ENCODE results near the gene ZNF665. TPM values are rescaled to one million over a fixed set of nuclear protein-coding genes. Genes with fewer than 3 reads are reported as not detected.

Gene ZNF665
- total and polyA plus RNA-seq, 2 donors (not counting 3 experiments of a cell fraction or from before 2014, with no cell fraction given): 1.3 to 2.1 TPM

GRCh38 chr19:53182202-53182601 is 11.0 kb downstream of the ZNF665 start:
- Histone ChIP-seq H3K27ac (ENCODE audit: insufficient read depth, low read depth, low read length) (no peak overlapping the region), H3K4me1 (ENCODE audit: control insufficient read depth, extremely low read depth, insufficient read depth, low read length) (no peaks in the 10 kb centered on the region), H3K9ac (replicated peaks; ENCODE audit: extremely low read depth, insufficient read depth, low read length) (no peak overlapping the region), H4K20me1 (replicated peaks; ENCODE audit: control insufficient read depth, extremely low read depth, insufficient read depth, low read length) (no peaks in the 10 kb centered on the region), H2AFZ (ENCODE audit: low read depth, low read length) (no peak overlapping the region), H3K4me2 (ENCODE audit: insufficient read depth, low read length) (no peak overlapping the region), H3K4me3 (replicated peaks in 1 of 3; ENCODE audit: insufficient read depth in 1 of 3, low read depth in 1 of 3, low read length in 3 of 3) (no peak overlapping the region), H3K27me3 (ENCODE audit: control insufficient read depth in 2 of 2, insufficient read depth in 2 of 2, low read length in 2 of 2) (no peaks in the 10 kb centered on the region), H3K79me2 (ENCODE audit: control insufficient read depth, insufficient read depth, low read length) (no peaks in the 10 kb centered on the region), H3K9me1 (replicated peaks; ENCODE audit: control insufficient read depth, extremely low read depth, insufficient read depth, low read length) (no peaks in the 10 kb centered on the region), H3K36me3 (ENCODE audit: control insufficient read depth in 2 of 2, extremely low read depth in 1 of 2, insufficient read depth in 2 of 2, low read length in 2 of 2) (no peaks in the 10 kb centered on the region), H3K9me3 (replicated peaks; ENCODE audit: control insufficient read depth, insufficient read depth, low read length) (no peaks in the 10 kb centered on the region)
- intact Hi-C loops (cut with micrococcal nuclease): no loop called here
- BruUV-seq (replicated peaks): no TSS peak
- ChIA-PET CTCF (interaction anchor here (6.2 kb wide), 1 partner anchor 105 kb away, joined by 26 read pairs; no protein-coding TSS in a partner anchor), POLR2A (no interaction called here)
- DNase-seq (ENCODE audit: low read depth, low spot score) (no peak), FAIRE-seq (no peak)
- TF ChIP-seq, protein P1, sequence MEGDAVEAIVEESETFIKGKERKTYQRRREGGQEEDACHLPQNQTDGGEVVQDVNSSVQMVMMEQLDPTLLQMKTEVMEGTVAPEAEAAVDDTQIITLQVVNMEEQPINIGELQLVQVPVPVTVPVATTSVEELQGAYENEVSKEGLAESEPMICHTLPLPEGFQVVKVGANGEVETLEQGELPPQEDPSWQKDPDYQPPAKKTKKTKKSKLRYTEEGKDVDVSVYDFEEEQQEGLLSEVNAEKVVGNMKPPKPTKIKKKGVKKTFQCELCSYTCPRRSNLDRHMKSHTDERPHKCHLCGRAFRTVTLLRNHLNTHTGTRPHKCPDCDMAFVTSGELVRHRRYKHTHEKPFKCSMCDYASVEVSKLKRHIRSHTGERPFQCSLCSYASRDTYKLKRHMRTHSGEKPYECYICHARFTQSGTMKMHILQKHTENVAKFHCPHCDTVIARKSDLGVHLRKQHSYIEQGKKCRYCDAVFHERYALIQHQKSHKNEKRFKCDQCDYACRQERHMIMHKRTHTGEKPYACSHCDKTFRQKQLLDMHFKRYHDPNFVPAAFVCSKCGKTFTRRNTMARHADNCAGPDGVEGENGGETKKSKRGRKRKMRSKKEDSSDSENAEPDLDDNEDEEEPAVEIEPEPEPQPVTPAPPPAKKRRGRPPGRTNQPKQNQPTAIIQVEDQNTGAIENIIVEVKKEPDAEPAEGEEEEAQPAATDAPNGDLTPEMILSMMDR (IDR thresholded peaks at IDR 0.05; ENCODE audit: extremely low read depth in 1 of 2, insufficient read depth in 1 of 2, low read depth in 1 of 2, low read length in 2 of 2): no peak
- TF ChIP-seq, protein P2, sequence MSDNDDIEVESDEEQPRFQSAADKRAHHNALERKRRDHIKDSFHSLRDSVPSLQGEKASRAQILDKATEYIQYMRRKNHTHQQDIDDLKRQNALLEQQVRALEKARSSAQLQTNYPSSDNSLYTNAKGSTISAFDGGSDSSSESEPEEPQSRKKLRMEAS (IDR thresholded peaks at IDR 0.05; ENCODE audit: insufficient read depth, insufficient read length): no peak
- TF ChIP-seq JUN (IDR thresholded peaks at IDR 0.05; ENCODE audit: borderline replicate concordance, insufficient read depth, insufficient read length, low read depth): no peak
- no peak for TF ChIP-seq POLR2A (IDR thresholded peaks at IDR 0.05; ENCODE audit: low read depth, low read length)
- TF ChIP-seq POLR2AphosphoS5 (IDR thresholded peaks at IDR 0.05; ENCODE audit: insufficient read depth, low read depth, low read length): no peak
- no peak for TF ChIP-seq FOS (IDR thresholded peaks at IDR 0.05; ENCODE audit: borderline replicate concordance, insufficient read depth, low read length)
- TF ChIP-seq EZH2 (IDR thresholded peaks at IDR 0.05; ENCODE audit: borderline replicate concordance, low read depth, low read length, severe bottlenecking): no peak
- no peak for TF ChIP-seq MYC (IDR thresholded peaks at IDR 0.05; ENCODE audit: low read depth, low read length)
- no peak for TF ChIP-seq GATA2 (IDR thresholded peaks at IDR 0.05; ENCODE audit: insufficient read depth, insufficient read length, low read depth, low read length)
- dilution Hi-C loops (cut with MboI; ENCODE audit: extremely low pct_ligation_motif_present, low sequenced_read_pairs): no loop called here

All from endothelial cell of umbilical vein (primary cell).